Esophagus muscularis mucosa (tissue), 4 donors: ENCODE results near the gene PTPRD. TPM values are rescaled to one million over a fixed set of nuclear protein-coding genes. Genes with fewer than 3 reads are reported as not detected.

Experiments used
- DNase-seq: peaks from one replicate; pipeline ENCODE4 v3.0.0-alpha.2; 2017; ENCODE audit errors: extremely low spot score
- H3K27ac ChIP-seq, 4 donors: fragments of 200-600 bp; sonication (generic); replicated peaks in 1 of 4; 1 replicate in 3 of 4; 2 replicates in 1 of 4; pipeline ENCODE4 v1.5.1; 2016 to 2019; ENCODE audit warnings: mild to moderate bottlenecking in 1 of 4
- H3K27me3 ChIP-seq, 4 donors: fragments of 200-600 bp; sonication (generic); one replicate each; pipeline versions ENCODE4 v1.5.1 to v1.6.0; 2016 to 2019
- H3K36me3 ChIP-seq, 4 donors: fragments of 200-600 bp; sonication (generic); one replicate each; pipeline ENCODE4 v1.5.1; 2016 to 2019
- H3K4me1 ChIP-seq, 4 donors: fragments of 200-600 bp; sonication (generic); one replicate each; pipeline ENCODE4 v1.5.1; 2016 to 2019
- H3K4me3 ChIP-seq, 4 donors: fragments of 200-600 bp; sonication (generic); 1 replicate in 2 of 4; 2 replicates in 2 of 4; pipeline ENCODE4 v1.5.1; 2016 to 2019; ENCODE audit warnings: mild to moderate bottlenecking in 4 of 4, moderate library complexity in 1 of 4
- H3K9me3 ChIP-seq, 4 donors: fragments of 200-600 bp; sonication (generic); 1 replicate in 3 of 4; 2 replicates in 1 of 4; pipeline ENCODE4 v1.5.1; 2016 to 2019
- EP300 ChIP-seq: sonication (generic); formaldehyde crosslinking; IDR thresholded peaks from one replicate; pipeline ENCODE4 v1.6.1; 2017; ENCODE audit warnings: antibody characterized with exemption
- POLR2A ChIP-seq: fragments of 450-650 bp; IDR thresholded peaks from one replicate; pipeline ENCODE4 v1.6.1; 2017; ENCODE audit warnings: antibody characterized with exemption, moderate library complexity, mild to moderate bottlenecking, low read depth
- POLR2AphosphoS5 ChIP-seq, 2 donors: sonication (generic); formaldehyde crosslinking; IDR thresholded peaks; one replicate each; pipeline ENCODE4 v1.6.1; 2017; ENCODE audit warnings: antibody characterized with exemption in 2 of 2
- WGBS: methylation state at CpG from one replicate; pipeline ENCODE4 v1.1.5; 2018; 5-methylcytosine and 5-hydroxymethylcytosine counted together
- intact Hi-C: fragments of 100-400 bp; cut with DNase I; formaldehyde crosslinking; loops from one replicate; pipeline ENCODE4 v1.15.1; 2023
- total RNA-seq, 4 donors: library from RNA; depleted of rRNA; stranded (reverse); fragments of >200 nt; gene quantifications; one replicate each; pipeline versions ENCODE4 v1.1.0 to v1.2.1, GENCODE V29; 2016
- TF ChIP-seq, protein P1 (sequence below), 3 experiments: fragments of 200-600 bp in 2 of 3; fragments of 450-650 bp in 1 of 3; sonication (generic) in 2 of 3; IDR thresholded peaks; one replicate each; pipeline ENCODE4 v1.5.1; 2017 to 2019; ENCODE audit warnings: antibody characterized with exemption in 3 of 3, mild to moderate bottlenecking in 2 of 3, moderate library complexity in 1 of 3

PTPRD gene
- total RNA-seq, 4 donors from 2014 or later = 4.1 to 6.6 (median 5.0) TPM

DNA sequence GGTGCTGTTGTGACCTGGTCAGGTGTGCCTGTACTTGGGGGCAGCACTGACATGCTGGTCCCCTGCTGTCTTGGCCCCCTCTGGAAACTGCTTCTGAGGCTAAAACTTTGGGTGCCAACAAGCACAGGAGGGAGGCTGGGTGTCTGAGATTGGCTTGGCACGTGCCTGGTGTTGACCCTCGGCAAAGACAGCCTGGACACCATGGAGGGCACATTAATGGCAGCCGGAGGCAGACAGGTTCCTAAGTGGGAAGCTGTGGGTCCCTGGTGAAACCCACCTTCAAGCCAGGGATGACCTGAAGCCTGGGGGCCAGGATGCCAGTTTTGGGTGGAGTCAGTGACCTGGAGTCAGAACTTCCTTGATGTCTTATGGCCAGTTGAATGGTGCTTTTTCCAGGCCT is 894.1 kb downstream of the PTPRD start:
- Histone ChIP-seq H3K9me3 (peaks cover 0 to 16% (median 0%) of the 10 kb centered on the region in 4 donors), H3K4me3 (no peak overlapping the region), H3K36me3 (no peaks in the 10 kb centered on the region), H3K27ac (no peak overlapping the region), H3K27me3 (no peaks in the 10 kb centered on the region), H3K4me1 (no peaks in the 10 kb centered on the region)
- no peak for DNase-seq
- WGBS = 85% methylated on average over 2 of the region's 3 CpGs
- intact Hi-C loops = no loop called here
- TF ChIP-seq POLR2A = no peak
- TF ChIP-seq POLR2AphosphoS5 (IDR thresholded peaks at IDR 0.05) = no peak
- no peak for TF ChIP-seq EP300
- TF ChIP-seq, protein P1, sequence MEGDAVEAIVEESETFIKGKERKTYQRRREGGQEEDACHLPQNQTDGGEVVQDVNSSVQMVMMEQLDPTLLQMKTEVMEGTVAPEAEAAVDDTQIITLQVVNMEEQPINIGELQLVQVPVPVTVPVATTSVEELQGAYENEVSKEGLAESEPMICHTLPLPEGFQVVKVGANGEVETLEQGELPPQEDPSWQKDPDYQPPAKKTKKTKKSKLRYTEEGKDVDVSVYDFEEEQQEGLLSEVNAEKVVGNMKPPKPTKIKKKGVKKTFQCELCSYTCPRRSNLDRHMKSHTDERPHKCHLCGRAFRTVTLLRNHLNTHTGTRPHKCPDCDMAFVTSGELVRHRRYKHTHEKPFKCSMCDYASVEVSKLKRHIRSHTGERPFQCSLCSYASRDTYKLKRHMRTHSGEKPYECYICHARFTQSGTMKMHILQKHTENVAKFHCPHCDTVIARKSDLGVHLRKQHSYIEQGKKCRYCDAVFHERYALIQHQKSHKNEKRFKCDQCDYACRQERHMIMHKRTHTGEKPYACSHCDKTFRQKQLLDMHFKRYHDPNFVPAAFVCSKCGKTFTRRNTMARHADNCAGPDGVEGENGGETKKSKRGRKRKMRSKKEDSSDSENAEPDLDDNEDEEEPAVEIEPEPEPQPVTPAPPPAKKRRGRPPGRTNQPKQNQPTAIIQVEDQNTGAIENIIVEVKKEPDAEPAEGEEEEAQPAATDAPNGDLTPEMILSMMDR (IDR thresholded peaks at IDR 0.05) = no peak

DNA sequence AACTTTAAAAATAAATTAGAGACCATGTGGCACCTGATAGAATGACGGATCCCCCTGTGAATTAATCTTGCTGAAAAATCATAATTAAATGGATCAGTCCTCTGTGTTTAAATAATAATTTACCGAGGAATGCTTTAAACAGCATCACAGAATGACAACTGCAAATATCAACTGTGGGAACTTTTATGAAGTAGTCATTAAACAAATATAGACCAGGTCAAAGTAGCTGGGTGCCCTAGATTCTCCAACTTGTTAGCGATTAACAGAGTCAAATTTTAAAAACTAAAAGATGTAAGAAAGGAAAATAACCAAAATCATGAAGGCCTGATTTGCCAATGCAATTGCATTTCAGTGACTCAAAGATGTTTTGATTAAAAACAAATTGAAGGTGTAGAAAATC is 933.4 kb downstream of the PTPRD start:
- H3K27ac ChIP-seq = no peak overlapping the region
- no peaks in the 10 kb centered on the region for H3K36me3 ChIP-seq
- H3K4me1 ChIP-seq = no peaks in the 10 kb centered on the region
- intact Hi-C loops = no loop called here
- no peak for DNase-seq
- TF ChIP-seq EP300 (no peak), POLR2AphosphoS5 (IDR thresholded peaks at IDR 0.05) (no peak), POLR2A (no peak)
- TF ChIP-seq, protein P1 (IDR thresholded peaks at IDR 0.05) = no peak
- WGBS = 67% methylated on average over 3 of the region's 3 CpGs
- H3K9me3 ChIP-seq = no peaks in the 10 kb centered on the region
- no peaks in the 10 kb centered on the region for H3K27me3 ChIP-seq
- no peak overlapping the region for H3K4me3 ChIP-seq

DNA sequence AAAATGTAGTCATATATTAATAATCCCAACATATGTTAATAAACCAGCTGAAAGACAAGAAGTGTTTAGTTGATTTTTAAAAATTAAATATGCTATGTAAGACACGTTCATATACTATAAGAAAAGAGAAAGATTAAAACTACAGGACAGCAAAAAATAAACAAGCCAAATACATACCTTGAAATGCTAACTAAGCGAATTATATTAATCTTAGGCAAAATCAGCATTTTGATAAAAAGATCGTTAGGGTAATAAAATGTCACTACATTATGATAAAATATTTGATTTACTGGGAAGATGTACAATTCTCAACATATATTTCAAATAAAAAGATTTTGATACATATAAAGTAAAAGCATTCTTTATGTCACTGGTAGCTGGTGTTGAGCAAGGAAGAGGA is 938.3 kb downstream of the PTPRD start:
- intact Hi-C loops = no loop called here
- no peaks in the 10 kb centered on the region for H3K27me3 ChIP-seq
- no peak overlapping the region for H3K4me3 ChIP-seq
- WGBS = 83% methylated on average over 3 of the region's 3 CpGs
- H3K36me3 ChIP-seq = no peaks in the 10 kb centered on the region
- TF ChIP-seq POLR2AphosphoS5 (IDR thresholded peaks at IDR 0.05) = no peak
- H3K9me3 ChIP-seq = no peaks in the 10 kb centered on the region
- no peak for DNase-seq
- no peak overlapping the region for H3K27ac ChIP-seq
- no peaks in the 10 kb centered on the region for H3K4me1 ChIP-seq

DNA sequence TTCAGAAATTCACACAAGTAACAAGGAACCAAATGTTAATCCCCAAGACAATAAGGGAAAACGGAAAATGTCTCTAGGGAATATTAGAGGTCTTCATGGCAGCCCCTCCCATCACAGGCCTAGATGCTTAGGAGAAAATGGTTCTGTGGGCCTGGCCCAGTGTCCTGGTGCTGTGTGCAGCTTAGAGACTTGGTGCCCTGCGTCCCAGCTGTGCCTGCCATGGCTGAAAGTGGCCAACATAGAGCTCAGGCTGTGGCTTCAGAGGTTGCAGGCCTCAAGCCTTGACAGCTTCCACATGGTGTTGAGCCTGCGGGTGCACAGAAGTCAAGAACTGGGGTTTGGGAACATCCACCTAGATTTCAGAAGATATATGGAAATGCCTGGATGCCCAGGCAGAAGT is 942.3 kb downstream of the PTPRD start:
- intact Hi-C loops = no loop called here
- Histone ChIP-seq H3K27ac (no peak overlapping the region), H3K9me3 (no peaks in the 10 kb centered on the region), H3K27me3 (no peaks in the 10 kb centered on the region), H3K36me3 (no peaks in the 10 kb centered on the region), H3K4me3 (no peak overlapping the region), H3K4me1 (no peaks in the 10 kb centered on the region)
- TF ChIP-seq EP300 (no peak), POLR2A (no peak), POLR2AphosphoS5 (IDR thresholded peaks at IDR 0.05) (no peak)
- TF ChIP-seq, protein P1 (IDR thresholded peaks at IDR 0.05) = no peak
- WGBS = 86% methylated on average over 2 of the region's 3 CpGs
- DNase-seq = no peak

DNA sequence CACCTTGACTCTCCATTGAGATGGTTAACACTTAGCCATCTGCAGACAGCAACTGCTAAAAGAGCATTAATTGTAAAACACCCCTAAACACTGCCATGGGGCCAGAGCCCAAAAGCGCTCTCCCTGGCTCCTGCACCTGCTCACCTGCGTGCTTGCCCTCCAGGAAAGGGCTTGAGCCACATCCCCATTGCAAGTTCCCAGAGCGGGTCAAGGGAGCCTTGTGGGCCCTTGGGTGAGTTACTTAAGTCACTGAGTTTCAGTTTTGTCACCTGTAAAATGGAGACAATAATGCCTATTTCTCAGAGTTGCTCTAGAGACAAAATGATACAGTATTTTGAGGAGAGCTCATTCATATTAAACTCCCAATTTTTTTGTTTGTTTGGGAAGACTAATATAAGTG is 967.8 kb downstream of the PTPRD start:
- Histone ChIP-seq H3K9me3 (no peaks in the 10 kb centered on the region), H3K4me1 (no peaks in the 10 kb centered on the region), H3K36me3 (no peaks in the 10 kb centered on the region), H3K4me3 (no peak overlapping the region), H3K27me3 (no peaks in the 10 kb centered on the region), H3K27ac (no peak overlapping the region)
- no peak for DNase-seq
- intact Hi-C loops = no loop called here
- no peak for TF ChIP-seq POLR2AphosphoS5 (IDR thresholded peaks at IDR 0.05)
- TF ChIP-seq, protein P1 (IDR thresholded peaks at IDR 0.05) = no peak
- 87% methylated on average over 3 of the region's 3 CpGs for WGBS
